ENCODE results near the gene NKIRAS1. TPM values are rescaled to one million over a fixed set of nuclear protein-coding genes. Genes with fewer than 3 reads are reported as not detected.
A peak's percentile ranks its signal among the peaks of the same experiment; 100 is the strongest.

Gene NKIRAS1
- total RNA-seq, 2 experiments from 2014 or later: 4.0 to 4.7 TPM

DNA sequence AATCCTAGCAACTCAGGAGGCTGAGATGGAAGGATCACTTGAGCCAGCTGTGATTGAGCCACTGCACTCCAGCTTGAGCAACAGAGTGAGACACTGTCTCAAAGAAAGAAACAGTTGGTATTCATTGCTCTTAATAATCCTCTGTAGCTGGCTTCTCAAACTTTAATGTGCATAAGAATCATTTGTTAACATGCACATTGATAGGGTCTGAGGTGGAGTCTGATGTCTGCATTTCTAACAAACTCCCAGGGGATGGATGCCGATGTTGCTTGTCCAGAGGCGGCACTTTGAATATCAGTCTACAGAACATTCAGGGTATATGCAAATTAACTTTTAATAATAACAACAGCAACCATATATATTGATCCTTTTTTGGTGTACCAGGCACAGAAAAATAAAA is 39.9 kb downstream of the NKIRAS1 start:
- no TSS peak for BruUV-seq (replicated peaks)
- Histone ChIP-seq H3K36me3 (ENCODE audit: insufficient read depth, low read length) (peaks cover 18% of the 10 kb centered on the region), H3K79me2 (ENCODE audit: insufficient read depth, low read depth, low read length) (peaks cover 9% of the 10 kb centered on the region; the same call in 1 of the 2 replicates), H2AFZ (ENCODE audit: low read length) (no peak overlapping the region), H3K4me1 (ENCODE audit: insufficient read depth, low read length, poor library complexity, severe bottlenecking) (no peaks in the 10 kb centered on the region), H3K27ac (ENCODE audit: low read depth, low read length, poor library complexity, severe bottlenecking) (no peak overlapping the region), H3K9me3 (ENCODE audit: low read length) (no peaks in the 10 kb centered on the region), H3K4me2 (ENCODE audit: low read length) (no peak overlapping the region), H4K20me1 (ENCODE audit: insufficient read depth, low read length) (no peaks in the 10 kb centered on the region), H3K9me2 (ENCODE audit: insufficient read depth, low read length) (no peaks in the 10 kb centered on the region), H3K4me3 (ENCODE audit: low read depth, low read length, poor library complexity, severe bottlenecking) (no peak overlapping the region)
- no peak for DNase-seq (ENCODE audit: low spot score)
- TF ChIP-seq, protein P1, sequence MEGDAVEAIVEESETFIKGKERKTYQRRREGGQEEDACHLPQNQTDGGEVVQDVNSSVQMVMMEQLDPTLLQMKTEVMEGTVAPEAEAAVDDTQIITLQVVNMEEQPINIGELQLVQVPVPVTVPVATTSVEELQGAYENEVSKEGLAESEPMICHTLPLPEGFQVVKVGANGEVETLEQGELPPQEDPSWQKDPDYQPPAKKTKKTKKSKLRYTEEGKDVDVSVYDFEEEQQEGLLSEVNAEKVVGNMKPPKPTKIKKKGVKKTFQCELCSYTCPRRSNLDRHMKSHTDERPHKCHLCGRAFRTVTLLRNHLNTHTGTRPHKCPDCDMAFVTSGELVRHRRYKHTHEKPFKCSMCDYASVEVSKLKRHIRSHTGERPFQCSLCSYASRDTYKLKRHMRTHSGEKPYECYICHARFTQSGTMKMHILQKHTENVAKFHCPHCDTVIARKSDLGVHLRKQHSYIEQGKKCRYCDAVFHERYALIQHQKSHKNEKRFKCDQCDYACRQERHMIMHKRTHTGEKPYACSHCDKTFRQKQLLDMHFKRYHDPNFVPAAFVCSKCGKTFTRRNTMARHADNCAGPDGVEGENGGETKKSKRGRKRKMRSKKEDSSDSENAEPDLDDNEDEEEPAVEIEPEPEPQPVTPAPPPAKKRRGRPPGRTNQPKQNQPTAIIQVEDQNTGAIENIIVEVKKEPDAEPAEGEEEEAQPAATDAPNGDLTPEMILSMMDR (conservative IDR thresholded peaks at IDR 0.05; ENCODE audit: low read length): no peak
- no peak for TF ChIP-seq EZH2phosphoT487 (IDR thresholded peaks at IDR 0.05; ENCODE audit: borderline replicate concordance, low read depth, low read length)
- intact Hi-C loops (cut with micrococcal nuclease; ENCODE audit: unreplicated experiment): no loop called here
- CTCF ChIA-PET (ENCODE audit: unreplicated experiment): interaction anchor here (1.1 kb wide), 1 partner anchor 30 kb away, joined by 5 read pairs; no protein-coding TSS in a partner anchor
- POLR2A ChIA-PET: interaction anchor here (0.7 to 1.5 kb wide), 5 partner anchors 12 to 89 kb away, joined by 3 to 7 read pairs (median 3); no protein-coding TSS in a partner anchor

DNA sequence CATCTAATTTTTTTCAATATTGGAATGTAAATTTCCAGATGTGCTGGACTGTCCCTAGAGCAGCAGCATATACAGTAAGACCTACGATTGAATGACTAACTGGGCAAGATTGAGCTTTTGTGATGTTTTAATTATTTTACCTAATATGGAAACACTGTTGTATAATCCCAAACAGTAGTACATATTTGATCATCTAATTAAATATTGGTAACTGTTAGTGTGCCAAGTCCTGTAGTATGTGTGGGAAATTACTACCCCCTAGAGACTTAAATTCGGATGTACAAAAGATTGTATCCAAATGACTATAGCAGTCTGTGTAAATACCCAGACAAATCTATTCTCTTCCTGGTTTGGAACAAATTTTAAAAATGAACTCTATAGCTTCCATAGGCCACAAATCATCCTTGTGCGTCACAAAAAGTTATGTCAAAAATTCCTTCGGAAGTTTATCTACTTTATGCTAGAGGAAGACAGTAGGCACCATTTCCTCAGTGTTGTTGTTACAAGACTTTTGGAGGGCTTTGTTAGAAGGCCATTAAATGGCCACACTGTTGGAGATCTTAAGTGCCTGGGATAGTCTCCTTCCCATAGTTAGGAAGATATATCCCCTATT is 41.6 kb downstream of the NKIRAS1 start:
- H3K4me1 ChIP-seq (ENCODE audit: insufficient read depth, low read length, poor library complexity, severe bottlenecking): no peaks in the 10 kb centered on the region
- H3K27ac ChIP-seq (ENCODE audit: low read depth, low read length, poor library complexity, severe bottlenecking): no peak overlapping the region
- no peaks in the 10 kb centered on the region for H4K20me1 ChIP-seq (ENCODE audit: insufficient read depth, low read length)
- ChIA-PET CTCF (ENCODE audit: unreplicated experiment) (no interaction called here), POLR2A (no interaction called here)
- no TSS peak for BruUV-seq (replicated peaks)
- peaks cover 9% of the 10 kb centered on the region; the same call in 1 of the 2 replicates for H3K79me2 ChIP-seq (ENCODE audit: insufficient read depth, low read depth, low read length)
- no peak overlapping the region for H3K4me3 ChIP-seq (ENCODE audit: low read depth, low read length, poor library complexity, severe bottlenecking)
- no peaks in the 10 kb centered on the region for H3K9me2 ChIP-seq (ENCODE audit: insufficient read depth, low read length)
- H2AFZ ChIP-seq (ENCODE audit: low read length): no peak overlapping the region
- intact Hi-C loops (cut with micrococcal nuclease; ENCODE audit: unreplicated experiment): no loop called here
- no peaks in the 10 kb centered on the region for H3K9me3 ChIP-seq (ENCODE audit: low read length)
- H3K36me3 ChIP-seq (ENCODE audit: insufficient read depth, low read length): peaks cover 11% of the 10 kb centered on the region
- no peak for TF ChIP-seq EZH2phosphoT487 (IDR thresholded peaks at IDR 0.05; ENCODE audit: borderline replicate concordance, low read depth, low read length)
- TF ChIP-seq, protein P1 (conservative IDR thresholded peaks at IDR 0.05; ENCODE audit: low read length): peak; percentile 35; the same call in 1 of the 2 replicates
- no peak for DNase-seq (ENCODE audit: low spot score)
- no peak overlapping the region for H3K4me2 ChIP-seq (ENCODE audit: low read length)

All from OCI-LY7 (cell line).